ENCODE measurements around the gene CDX2.

DNA sequence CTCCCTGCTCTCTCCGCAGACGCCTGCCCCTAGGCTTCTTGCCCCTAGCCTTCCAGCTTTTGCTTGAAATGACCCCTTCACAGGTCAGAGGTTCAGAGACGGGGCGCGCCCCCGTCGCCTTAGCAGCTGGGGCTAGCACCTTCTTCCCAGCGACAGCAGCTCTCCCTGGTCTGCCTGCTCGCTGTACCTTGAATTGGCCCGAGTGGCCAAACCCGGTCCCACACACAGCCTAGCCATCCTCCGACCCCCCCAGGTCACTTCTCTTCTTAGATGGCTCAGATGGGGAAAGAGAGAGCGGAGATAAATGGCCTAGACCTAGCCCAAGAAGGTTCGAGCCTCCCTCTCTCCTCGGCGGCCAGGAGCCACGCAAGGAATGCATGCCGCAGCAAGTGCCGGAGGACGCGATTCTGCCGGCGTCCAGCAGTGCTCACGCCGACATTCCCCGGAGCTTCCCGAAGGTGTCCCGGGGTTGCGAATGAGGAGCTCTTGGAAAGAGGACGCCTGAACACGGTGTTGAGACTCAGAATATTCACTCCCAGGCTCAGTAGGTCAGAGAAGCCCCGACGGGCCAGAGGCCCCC, 1.3 kb downstream of the CDX2 start:
- TF ChIP-seq, protein P1, sequence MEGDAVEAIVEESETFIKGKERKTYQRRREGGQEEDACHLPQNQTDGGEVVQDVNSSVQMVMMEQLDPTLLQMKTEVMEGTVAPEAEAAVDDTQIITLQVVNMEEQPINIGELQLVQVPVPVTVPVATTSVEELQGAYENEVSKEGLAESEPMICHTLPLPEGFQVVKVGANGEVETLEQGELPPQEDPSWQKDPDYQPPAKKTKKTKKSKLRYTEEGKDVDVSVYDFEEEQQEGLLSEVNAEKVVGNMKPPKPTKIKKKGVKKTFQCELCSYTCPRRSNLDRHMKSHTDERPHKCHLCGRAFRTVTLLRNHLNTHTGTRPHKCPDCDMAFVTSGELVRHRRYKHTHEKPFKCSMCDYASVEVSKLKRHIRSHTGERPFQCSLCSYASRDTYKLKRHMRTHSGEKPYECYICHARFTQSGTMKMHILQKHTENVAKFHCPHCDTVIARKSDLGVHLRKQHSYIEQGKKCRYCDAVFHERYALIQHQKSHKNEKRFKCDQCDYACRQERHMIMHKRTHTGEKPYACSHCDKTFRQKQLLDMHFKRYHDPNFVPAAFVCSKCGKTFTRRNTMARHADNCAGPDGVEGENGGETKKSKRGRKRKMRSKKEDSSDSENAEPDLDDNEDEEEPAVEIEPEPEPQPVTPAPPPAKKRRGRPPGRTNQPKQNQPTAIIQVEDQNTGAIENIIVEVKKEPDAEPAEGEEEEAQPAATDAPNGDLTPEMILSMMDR (IDR thresholded peaks at IDR 0.05): no peak
- no peak for TF ChIP-seq POLR2A (IDR thresholded peaks at IDR 0.05)

Measured in lower leg skin (tissue), 3 donors.